ENCODE results near the gene STAT5B. TPM values are rescaled to one million over a fixed set of nuclear protein-coding genes. Genes with fewer than 3 reads are reported as not detected.
A peak's percentile ranks its signal among the peaks of the same experiment; 100 is the strongest.

The STAT5B gene
- total RNA-seq, 1 experiment from 2014 or later: 102 TPM

- Histone ChIP-seq H3K4me3 (ENCODE audit: low read depth in 2 of 2, low read length in 2 of 2) (no peak overlapping the region), H3K4me1 (ENCODE audit: control insufficient read depth, insufficient read depth, low read length) (peaks cover 25% of the 10 kb centered on the region), H3K9me3 (ENCODE audit: control insufficient read depth, insufficient read depth, low read depth, low read length) (no peaks in the 10 kb centered on the region), H3K27me3 (ENCODE audit: control insufficient read depth, insufficient read depth, low read length) (no peaks in the 10 kb centered on the region), H3K27ac (ENCODE audit: low read length) (no peak overlapping the region), H3K36me3 (ENCODE audit: control insufficient read depth, insufficient read depth, low read length) (no peaks in the 10 kb centered on the region)
- POLR2A ChIA-PET: no interaction called here
- no TSS peak for BruUV-seq (replicated peaks)
- TF ChIP-seq, protein P1, sequence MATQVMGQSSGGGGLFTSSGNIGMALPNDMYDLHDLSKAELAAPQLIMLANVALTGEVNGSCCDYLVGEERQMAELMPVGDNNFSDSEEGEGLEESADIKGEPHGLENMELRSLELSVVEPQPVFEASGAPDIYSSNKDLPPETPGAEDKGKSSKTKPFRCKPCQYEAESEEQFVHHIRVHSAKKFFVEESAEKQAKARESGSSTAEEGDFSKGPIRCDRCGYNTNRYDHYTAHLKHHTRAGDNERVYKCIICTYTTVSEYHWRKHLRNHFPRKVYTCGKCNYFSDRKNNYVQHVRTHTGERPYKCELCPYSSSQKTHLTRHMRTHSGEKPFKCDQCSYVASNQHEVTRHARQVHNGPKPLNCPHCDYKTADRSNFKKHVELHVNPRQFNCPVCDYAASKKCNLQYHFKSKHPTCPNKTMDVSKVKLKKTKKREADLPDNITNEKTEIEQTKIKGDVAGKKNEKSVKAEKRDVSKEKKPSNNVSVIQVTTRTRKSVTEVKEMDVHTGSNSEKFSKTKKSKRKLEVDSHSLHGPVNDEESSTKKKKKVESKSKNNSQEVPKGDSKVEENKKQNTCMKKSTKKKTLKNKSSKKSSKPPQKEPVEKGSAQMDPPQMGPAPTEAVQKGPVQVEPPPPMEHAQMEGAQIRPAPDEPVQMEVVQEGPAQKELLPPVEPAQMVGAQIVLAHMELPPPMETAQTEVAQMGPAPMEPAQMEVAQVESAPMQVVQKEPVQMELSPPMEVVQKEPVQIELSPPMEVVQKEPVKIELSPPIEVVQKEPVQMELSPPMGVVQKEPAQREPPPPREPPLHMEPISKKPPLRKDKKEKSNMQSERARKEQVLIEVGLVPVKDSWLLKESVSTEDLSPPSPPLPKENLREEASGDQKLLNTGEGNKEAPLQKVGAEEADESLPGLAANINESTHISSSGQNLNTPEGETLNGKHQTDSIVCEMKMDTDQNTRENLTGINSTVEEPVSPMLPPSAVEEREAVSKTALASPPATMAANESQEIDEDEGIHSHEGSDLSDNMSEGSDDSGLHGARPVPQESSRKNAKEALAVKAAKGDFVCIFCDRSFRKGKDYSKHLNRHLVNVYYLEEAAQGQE (IDR thresholded peaks at IDR 0.05; ENCODE audit: insufficient read depth in 1 of 2, low read depth in 2 of 2, low read length in 1 of 2): no peak
- TF ChIP-seq POLR2AphosphoS5 (IDR thresholded peaks at IDR 0.05; ENCODE audit: low read depth, low read length) (no peak), SIN3A (IDR thresholded peaks at IDR 0.05; ENCODE audit: borderline replicate concordance, insufficient read depth, low read depth, low read length) (no peak), TCF7L2 (IDR thresholded peaks at IDR 0.05; ENCODE audit: low read depth, low read length) (no peak), CTCF (IDR thresholded peaks at IDR 0.05) (no peak)
- in situ Hi-C loops (cut with HindIII; ENCODE audit: low pct_unique_long_range_greater_than_20kb, low sequenced_read_pairs) (no loop called here), intact Hi-C loops (cut with micrococcal nuclease; ENCODE audit: unreplicated experiment) (no loop called here)
- no peak for ATAC-seq
- DNase-seq (ENCODE audit: low read depth, low spot score): no peak
- CTCF ChIA-PET: interaction anchor here (0.7 kb wide), 1 partner anchor 22 kb away, joined by 7 read pairs; no protein-coding TSS in a partner anchor
Observed at GRCh38 chr17:42291129-42291528, 14.9 kb upstream of the STAT5B start.

- no peak for TF ChIP-seq SIN3A (IDR thresholded peaks at IDR 0.05; ENCODE audit: borderline replicate concordance, insufficient read depth, low read depth, low read length)
- no peak for TF ChIP-seq TCF7L2 (IDR thresholded peaks at IDR 0.05; ENCODE audit: low read depth, low read length)
- TF ChIP-seq, protein P1 (IDR thresholded peaks at IDR 0.05; ENCODE audit: insufficient read depth in 1 of 2, low read depth in 2 of 2, low read length in 1 of 2): no peak
- TF ChIP-seq POLR2AphosphoS5 (IDR thresholded peaks at IDR 0.05; ENCODE audit: low read depth, low read length): no peak
- TF ChIP-seq CTCF (IDR thresholded peaks at IDR 0.05): no peak
- DNase-seq (ENCODE audit: low read depth, low spot score) (no peak), ATAC-seq (no peak)
- TSS peak; percentile 48 for BruUV-seq (replicated peaks)
- Histone ChIP-seq H3K4me1 (ENCODE audit: control insufficient read depth, insufficient read depth, low read length) (peaks cover 25% of the 10 kb centered on the region), H3K27ac (ENCODE audit: low read length) (peak overlapping the region; percentile 68), H3K9me3 (ENCODE audit: control insufficient read depth, insufficient read depth, low read depth, low read length) (no peaks in the 10 kb centered on the region), H3K4me3 (ENCODE audit: low read depth in 2 of 2, low read length in 2 of 2) (no peak overlapping the region), H3K36me3 (ENCODE audit: control insufficient read depth, insufficient read depth, low read length) (no peaks in the 10 kb centered on the region), H3K27me3 (ENCODE audit: control insufficient read depth, insufficient read depth, low read length) (no peaks in the 10 kb centered on the region)
- in situ Hi-C loops (cut with HindIII; ENCODE audit: low pct_unique_long_range_greater_than_20kb, low sequenced_read_pairs) (no loop called here), intact Hi-C loops (cut with micrococcal nuclease; ENCODE audit: unreplicated experiment) (no loop called here)
- ChIA-PET CTCF (no interaction called here), POLR2A (no interaction called here)
Observed at GRCh38 chr17:42290577-42290976, 14.4 kb upstream of the STAT5B start.
